GM13977 (cell line): ENCODE data around the gene CNIH1.

Experiments
- DNase-seq: peaks from one replicate; pipeline ENCODE4 v3.0.0; 2012; ENCODE audit warnings: low spot score
- in situ Hi-C: fragments of 300-500 bp; cut with MboI; formaldehyde crosslinking; loops from one replicate; pipeline ENCODE4 v1.12.0; 2022; ENCODE audit warnings: low sequenced_read_pairs, low pct_unique_long_range_greater_than_20kb, mixed read lengths, inconsistent platforms; ENCODE audit not compliant: unreplicated experiment
- TF ChIP-seq, protein P1 (sequence below): IDR thresholded peaks from 2 replicates; pipeline ENCODE4 v1.5.1; 2012; ENCODE audit warnings: mild to moderate bottlenecking, control low read depth; ENCODE audit not compliant: insufficient read depth; ENCODE audit errors: extremely low read depth, missing control alignments

The CNIH1 gene

DNA sequence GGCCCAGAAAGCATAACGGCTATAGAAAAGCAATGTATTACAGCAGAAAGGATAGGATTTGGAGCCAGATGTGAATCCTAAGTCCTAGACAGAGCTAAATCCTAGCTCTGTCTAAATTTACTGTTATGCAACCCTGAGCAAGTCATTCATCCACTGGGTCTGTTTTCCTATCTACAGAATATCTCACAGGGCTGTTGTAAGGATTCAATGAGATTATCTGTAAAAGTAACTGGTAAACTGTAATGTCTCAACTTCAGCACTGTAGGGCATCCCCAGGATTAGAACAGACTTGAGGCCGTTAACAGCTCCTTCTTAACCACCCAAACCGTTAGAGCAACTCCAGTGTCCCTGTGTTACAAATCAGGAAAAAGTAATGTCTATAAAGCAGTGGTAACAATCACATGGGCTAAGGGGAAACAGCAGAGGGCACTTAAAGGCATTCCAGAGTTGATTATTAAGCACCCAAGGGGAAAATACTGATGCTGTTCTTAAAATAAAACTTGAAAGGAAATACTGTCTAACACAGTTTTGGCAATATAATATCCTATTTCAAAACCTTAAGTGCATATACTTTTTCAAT lies 37.6 kb upstream of the CNIH1 start:
- in situ Hi-C loops: no loop called here
- DNase-seq: no peak
- TF ChIP-seq, protein P1, sequence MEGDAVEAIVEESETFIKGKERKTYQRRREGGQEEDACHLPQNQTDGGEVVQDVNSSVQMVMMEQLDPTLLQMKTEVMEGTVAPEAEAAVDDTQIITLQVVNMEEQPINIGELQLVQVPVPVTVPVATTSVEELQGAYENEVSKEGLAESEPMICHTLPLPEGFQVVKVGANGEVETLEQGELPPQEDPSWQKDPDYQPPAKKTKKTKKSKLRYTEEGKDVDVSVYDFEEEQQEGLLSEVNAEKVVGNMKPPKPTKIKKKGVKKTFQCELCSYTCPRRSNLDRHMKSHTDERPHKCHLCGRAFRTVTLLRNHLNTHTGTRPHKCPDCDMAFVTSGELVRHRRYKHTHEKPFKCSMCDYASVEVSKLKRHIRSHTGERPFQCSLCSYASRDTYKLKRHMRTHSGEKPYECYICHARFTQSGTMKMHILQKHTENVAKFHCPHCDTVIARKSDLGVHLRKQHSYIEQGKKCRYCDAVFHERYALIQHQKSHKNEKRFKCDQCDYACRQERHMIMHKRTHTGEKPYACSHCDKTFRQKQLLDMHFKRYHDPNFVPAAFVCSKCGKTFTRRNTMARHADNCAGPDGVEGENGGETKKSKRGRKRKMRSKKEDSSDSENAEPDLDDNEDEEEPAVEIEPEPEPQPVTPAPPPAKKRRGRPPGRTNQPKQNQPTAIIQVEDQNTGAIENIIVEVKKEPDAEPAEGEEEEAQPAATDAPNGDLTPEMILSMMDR: no peak

DNA sequence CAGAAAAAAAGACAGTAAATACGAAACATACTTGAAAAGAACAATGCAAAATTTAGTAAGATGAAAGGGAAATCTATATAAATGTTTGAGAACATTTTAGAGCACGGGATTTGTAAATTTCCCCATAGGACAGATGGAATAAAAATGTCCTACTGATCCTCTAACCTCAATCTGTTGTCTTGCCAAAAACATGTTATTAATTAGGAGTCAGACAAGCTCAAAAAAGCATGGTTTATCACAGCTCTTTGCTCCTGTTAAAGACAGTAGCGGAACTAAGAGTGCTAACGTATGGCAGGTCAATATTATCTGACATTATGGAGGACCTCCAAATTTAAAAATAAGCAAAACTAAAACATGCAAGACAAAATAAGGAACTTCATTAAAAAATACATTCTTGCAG lies 34.7 kb upstream of the CNIH1 start:
- in situ Hi-C loops: no loop called here
- TF ChIP-seq, protein P1: no peak
- DNase-seq: no peak

DNA sequence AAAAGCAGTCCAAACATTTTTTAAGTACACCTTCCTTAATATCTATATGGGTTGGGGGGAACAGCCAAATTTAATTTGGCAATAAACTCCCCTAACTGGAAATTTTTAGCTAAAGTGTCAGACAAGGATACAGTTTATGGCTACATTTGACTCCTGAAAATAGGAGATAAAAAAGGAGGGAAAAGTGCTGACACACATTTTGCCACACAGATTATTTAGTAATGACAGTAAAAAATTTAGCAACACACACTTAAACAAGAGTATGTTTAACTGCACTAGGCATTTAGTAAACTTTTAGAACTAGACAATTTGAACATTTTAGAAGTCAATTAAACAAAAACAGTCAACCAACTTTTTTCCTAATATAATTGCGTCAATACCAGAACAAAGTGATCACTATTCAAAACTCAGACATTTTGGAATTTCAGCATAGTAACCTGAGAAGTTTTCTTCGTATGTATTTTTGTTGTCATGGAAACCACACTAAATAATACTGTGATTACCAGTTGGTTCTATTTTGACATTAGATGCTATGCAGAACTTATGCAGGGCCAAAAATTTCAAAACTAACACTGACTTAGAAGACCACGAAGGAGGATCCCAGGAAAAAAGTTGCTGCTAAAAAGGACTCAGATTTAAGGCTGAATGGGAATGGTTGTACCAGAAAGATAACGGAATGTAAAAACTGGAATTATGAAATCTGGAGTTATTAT lies 34.2 kb upstream of the CNIH1 start:
- no peak for DNase-seq
- in situ Hi-C loops: no loop called here
- TF ChIP-seq, protein P1: no peak

DNA sequence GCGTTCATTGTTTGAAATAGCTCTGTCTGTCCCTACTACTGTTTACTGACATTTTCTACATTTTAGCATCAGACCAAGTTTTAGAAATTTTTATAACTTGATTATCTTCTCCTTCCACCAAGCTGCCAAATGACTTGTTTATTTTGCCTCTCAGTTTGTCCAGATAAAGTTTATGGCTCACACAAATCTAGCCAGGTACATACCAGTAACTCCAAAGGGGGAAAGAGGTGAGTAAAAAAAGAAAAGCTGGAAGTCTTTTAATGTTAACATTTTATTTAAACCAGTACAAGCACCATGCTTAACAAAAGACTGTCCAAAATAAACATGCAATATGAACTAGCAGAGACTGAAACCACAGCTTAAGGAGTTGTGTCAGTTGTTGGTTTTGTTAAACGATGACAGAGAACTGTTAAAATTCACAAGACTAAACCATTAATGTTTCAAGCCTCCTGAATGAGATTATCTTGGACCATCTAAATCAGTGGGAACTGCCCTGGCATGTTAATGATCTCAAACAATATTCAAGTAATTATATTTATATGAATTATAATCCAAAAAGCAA lies 33.1 kb upstream of the CNIH1 start:
- in situ Hi-C loops: no loop called here
- DNase-seq: no peak
- TF ChIP-seq, protein P1: no peak

DNA sequence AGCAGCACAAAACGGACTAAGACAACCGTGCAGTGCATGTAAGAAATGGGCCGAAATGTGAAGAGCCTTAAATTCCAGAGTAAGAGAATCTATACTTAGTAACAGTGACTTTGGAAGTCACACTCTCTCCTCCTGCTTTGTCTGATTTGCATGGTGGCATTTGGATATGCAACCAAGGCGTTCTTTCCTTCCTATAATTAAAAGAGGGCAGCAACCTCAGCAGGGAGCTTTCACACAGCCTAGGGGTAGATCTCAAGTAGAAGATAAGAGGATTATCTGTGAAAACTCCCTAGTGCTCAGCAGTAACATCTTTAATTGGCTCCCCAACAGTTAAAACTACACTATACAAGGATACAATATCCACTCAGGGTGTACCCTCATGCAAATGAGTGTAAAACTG lies 31.1 kb upstream of the CNIH1 start:
- DNase-seq: no peak
- TF ChIP-seq, protein P1: no peak
- in situ Hi-C loops: no loop called here

DNA sequence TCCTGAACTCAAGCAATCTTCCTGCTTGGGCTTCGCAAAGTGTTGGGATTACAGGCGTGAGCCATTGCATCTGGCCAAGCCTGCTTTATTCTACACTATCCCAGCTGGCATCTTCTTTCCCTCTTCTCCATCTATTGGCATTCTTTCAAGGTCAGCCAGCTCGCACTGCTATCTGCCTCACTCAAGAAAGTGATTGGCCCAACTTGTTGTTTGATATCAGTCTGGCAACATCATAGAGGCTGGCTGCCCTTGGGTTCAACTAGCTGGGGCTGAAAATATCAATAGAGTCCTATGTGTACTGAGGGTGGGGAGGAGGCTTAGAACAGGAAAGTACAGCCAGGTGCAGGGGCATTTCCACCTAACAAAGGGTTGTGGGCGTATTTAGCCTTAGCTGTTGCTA lies 30.5 kb upstream of the CNIH1 start:
- DNase-seq: no peak
- in situ Hi-C loops: no loop called here
- TF ChIP-seq, protein P1: no peak
